OCI-LY3 (cell line): ENCODE measurements around the gene STYXL1.

Experiments
- CTCF ChIP-seq: fragments of 200-600, 300-600 bp; sonication (generic); IDR thresholded peaks from 2 replicates; pipeline ENCODE4 v1.5.1; 2014; ENCODE audit warnings: antibody characterized with exemption, low read length, low read depth
- EZH2phosphoT487 ChIP-seq: fragments of 200-600 bp; shearing (Covaris generic); IDR thresholded peaks from 2 replicates; pipeline ENCODE4 v1.6.1; 2018; ENCODE audit warnings: antibody characterized with exemption, mixed run types, low read depth

DNA sequence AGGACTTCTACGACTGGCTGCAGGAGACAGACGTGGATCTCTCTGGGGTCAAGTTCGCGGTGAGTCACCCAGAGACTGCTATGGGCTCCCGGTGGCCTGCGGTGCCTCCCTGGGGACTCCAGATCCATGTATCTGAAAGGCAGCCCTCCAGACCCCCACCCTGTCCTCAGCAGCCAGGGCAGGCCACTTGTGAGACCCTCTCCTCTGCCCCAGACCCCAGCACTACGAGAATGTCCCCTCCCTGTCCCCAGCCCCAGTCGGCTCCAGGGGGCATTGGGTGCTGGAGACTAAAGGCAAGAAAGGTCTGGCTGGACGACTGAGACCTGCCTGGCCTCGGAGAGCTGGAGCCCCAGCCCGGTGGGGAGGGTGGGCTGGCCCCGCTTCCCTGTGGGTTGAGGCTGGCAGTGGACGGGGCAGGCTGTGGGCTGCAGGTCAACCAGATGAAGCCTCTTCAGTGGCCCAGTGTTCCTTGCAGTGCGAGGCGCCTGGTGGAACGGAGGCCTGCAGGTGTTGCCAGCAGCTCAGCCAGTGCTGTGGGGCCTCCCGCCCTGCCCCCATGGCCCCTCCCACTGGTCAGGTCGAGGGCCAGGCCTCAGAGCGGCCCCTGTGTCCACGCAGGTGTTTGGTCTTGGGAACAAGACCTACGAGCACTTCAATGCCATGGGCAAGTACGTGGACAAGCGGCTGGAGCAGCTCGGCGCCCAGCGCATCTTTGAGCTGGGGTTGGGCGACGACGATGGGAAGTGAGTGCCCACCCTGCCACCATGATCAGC lies 67.2 kb downstream of the STYXL1 start:
- TF ChIP-seq CTCF (no peak), EZH2phosphoT487 (no peak)
